Transverse colon (tissue), 4 donors: Measurements from ENCODE around the gene DNAJC6. TPM values are rescaled to one million over a fixed set of nuclear protein-coding genes. Genes with fewer than 3 reads are reported as not detected.

Source experiments
- DNase-seq: peaks from one replicate; pipeline ENCODE4 v3.0.0-alpha.2; 2019
- H3K27ac ChIP-seq, 4 donors: fragments of 200-600 bp; sonication (generic); 2 replicates each; pipeline ENCODE4 v1.5.1; 2016 to 2018; ENCODE audit warnings: inconsistent platforms in 4 of 4
- H3K27me3 ChIP-seq: fragments of 200-600 bp; sonication (generic); 2 replicates; pipeline ENCODE4 v1.5.1; 2017; ENCODE audit warnings: inconsistent platforms
- H3K36me3 ChIP-seq, 4 donors: fragments of 200-600 bp; sonication (generic); 2 replicates each; pipeline ENCODE4 v1.5.1; 2017 to 2019; ENCODE audit warnings: inconsistent platforms in 4 of 4
- H3K4me1 ChIP-seq, 4 donors: fragments of 200-600 bp; sonication (generic); 2 replicates each; pipeline ENCODE4 v1.5.1; 2017 to 2020; ENCODE audit warnings: inconsistent platforms in 4 of 4
- H3K4me3 ChIP-seq, 4 donors: fragments of 200-600 bp; sonication (generic); 1 replicate in 1 of 4; 2 replicates in 3 of 4; pipeline versions ENCODE4 v1.5.1 to v1.6.1; 2017 to 2019; ENCODE audit warnings: inconsistent platforms in 4 of 4
- H3K9me3 ChIP-seq, 2 donors: fragments of 200-600 bp; sonication (generic); 2 replicates each; pipeline ENCODE4 v1.5.1; 2017 to 2019; ENCODE audit warnings: inconsistent platforms in 2 of 2
- CTCF ChIP-seq, 5 experiments: fragments of 200-600 bp in 3 of 5; fragments of 450-650 bp in 2 of 5; sonication (generic) in 3 of 5; IDR thresholded peaks; 1 replicate in 2 of 5; 2 replicates in 3 of 5; pipeline ENCODE4 v1.5.1; 2016 to 2017; ENCODE audit warnings: antibody characterized with exemption in 5 of 5, inconsistent platforms in 3 of 5, mild to moderate bottlenecking in 2 of 5, moderate library complexity in 1 of 5
- EP300 ChIP-seq: sonication (generic); formaldehyde crosslinking; IDR thresholded peaks from one replicate; pipeline ENCODE4 v1.6.1; 2017; ENCODE audit warnings: antibody characterized with exemption, low read depth
- POLR2A ChIP-seq: fragments of 450-650 bp; IDR thresholded peaks from one replicate; pipeline ENCODE4 v1.6.1; 2016; ENCODE audit warnings: antibody characterized with exemption, mild to moderate bottlenecking, moderate library complexity
- POLR2AphosphoS5 ChIP-seq, 3 donors: sonication (generic); formaldehyde crosslinking; IDR thresholded peaks; one replicate each; pipeline ENCODE4 v1.6.1; 2016; ENCODE audit warnings: antibody characterized with exemption in 3 of 3
- WGBS, 2 donors: methylation state at CpG; one replicate each; pipeline ENCODE4 v1.1.5; 2018; ENCODE audit warnings: low coverage in 1 of 2; 5-methylcytosine and 5-hydroxymethylcytosine counted together
- in situ Hi-C, 4 donors: fragments of 200-750 bp; cut with MboI; loops; one replicate each; pipeline versions ENCODE4 v1.15.0 to v1.15.1; 2017; ENCODE audit warnings: low sequenced_read_pairs in 3 of 4, low pct_ligation_motif_present in 1 of 4, low pct_unique_long_range_greater_than_20kb in 1 of 4
- intact Hi-C: fragments of 100-400 bp; cut with DNase I; formaldehyde crosslinking; loops from one replicate; pipeline ENCODE4 v1.15.1; 2023; ENCODE audit warnings: low total_unique reads
- total RNA-seq, 4 donors: library from RNA; depleted of rRNA; stranded (reverse); fragments of >200 nt; gene quantifications; one replicate each; pipeline ENCODE4 v1.1.0, GENCODE V29; 2016

DNAJC6 gene
- total RNA-seq, 4 donors from 2014 or later: 0.40 to 2.7 (median 1.7) TPM

DNA sequence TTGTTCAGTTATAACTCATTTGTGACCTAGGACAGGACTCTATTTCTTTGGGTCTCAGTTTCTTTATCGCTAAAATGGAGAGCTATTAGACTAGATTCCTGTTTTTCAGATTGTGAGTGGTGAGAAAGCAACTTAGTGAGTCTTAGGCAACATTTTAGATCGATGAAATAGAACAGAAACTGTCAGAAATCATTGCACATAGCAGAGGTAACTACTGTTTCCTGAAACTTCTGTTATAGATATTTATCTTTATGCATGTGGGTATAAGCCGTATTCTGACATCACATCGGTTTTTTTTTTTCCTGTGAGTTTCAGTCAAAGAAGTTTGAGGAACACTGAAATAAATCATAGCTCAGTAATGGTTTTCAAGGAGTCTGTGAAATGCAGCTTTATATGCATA lies 42.1 kb upstream of the DNAJC6 start:
- no peaks in the 10 kb centered on the region for H3K9me3 ChIP-seq
- H3K4me1 ChIP-seq: peaks cover 0 to 17% (median 12%) of the 10 kb centered on the region in 4 donors
- H3K36me3 ChIP-seq: no peaks in the 10 kb centered on the region
- 67 to 79% methylated on average over 4 of the region's 4 CpGs for WGBS, 2 donors
- no peak for DNase-seq
- H3K4me3 ChIP-seq: no peak overlapping the region
- TF ChIP-seq POLR2A: no peak
- no peak for TF ChIP-seq EP300
- no peak for TF ChIP-seq POLR2AphosphoS5 (IDR thresholded peaks at IDR 0.05)
- no peak for TF ChIP-seq CTCF (IDR thresholded peaks at IDR 0.05)
- in situ Hi-C loops: loop anchor here in 1 of 4 donors (25.0 kb wide), 1 partner anchor 970 kb away; no protein-coding TSS in a partner anchor
- intact Hi-C loops: no loop called here
- peaks cover 33% of the 10 kb centered on the region for H3K27me3 ChIP-seq
- H3K27ac ChIP-seq: no peak overlapping the region

GRCh38 chr1:65267683-65268082 lies 41.7 kb upstream of the DNAJC6 start:
- Histone ChIP-seq H3K27ac (no peak overlapping the region), H3K27me3 (peaks cover 33% of the 10 kb centered on the region), H3K4me1 (peaks cover 0 to 17% (median 12%) of the 10 kb centered on the region in 4 donors), H3K4me3 (no peak overlapping the region), H3K36me3 (no peaks in the 10 kb centered on the region), H3K9me3 (no peaks in the 10 kb centered on the region)
- intact Hi-C loops (no loop called here), in situ Hi-C loops (loop anchor here in 1 of 4 donors (25.0 kb wide), 1 partner anchor 970 kb away; no protein-coding TSS in a partner anchor)
- no peak for DNase-seq
- no peak for TF ChIP-seq EP300
- no peak for TF ChIP-seq POLR2AphosphoS5 (IDR thresholded peaks at IDR 0.05)
- no peak for TF ChIP-seq CTCF (IDR thresholded peaks at IDR 0.05)
- TF ChIP-seq POLR2A: no peak
- 55 to 67% methylated on average over 1 of the region's 1 CpG for WGBS, 2 donors

DNA sequence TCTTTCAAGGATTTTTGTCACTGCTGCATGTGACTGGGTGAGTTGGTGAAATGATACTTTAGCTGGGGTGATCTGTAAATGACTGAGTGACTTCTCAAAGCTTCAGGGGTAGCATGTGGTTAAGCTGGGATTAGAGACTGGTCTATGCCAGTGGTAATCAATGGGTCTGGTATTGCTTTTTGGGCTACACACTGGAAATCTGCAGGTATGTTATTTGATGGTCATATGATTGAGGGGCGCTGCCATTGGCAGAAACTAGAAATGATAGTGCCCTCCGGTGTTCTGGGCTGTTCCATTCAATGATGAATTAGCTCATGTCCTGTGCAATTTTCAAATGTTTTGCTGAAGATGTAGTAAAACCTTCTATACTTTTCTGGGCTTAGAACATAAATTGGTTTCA lies 39.7 kb upstream of the DNAJC6 start:
- intact Hi-C loops: no loop called here

More for the DNA sequence above, 39.7 kb upstream of the DNAJC6 start:
- no peak for DNase-seq
- H3K27ac ChIP-seq: no peak overlapping the region
- H3K4me1 ChIP-seq: peaks cover 0 to 16% (median 12%) of the 10 kb centered on the region in 4 donors
- no peak for TF ChIP-seq POLR2A
- TF ChIP-seq CTCF (IDR thresholded peaks at IDR 0.05): no peak
- TF ChIP-seq EP300: no peak
- TF ChIP-seq POLR2AphosphoS5 (IDR thresholded peaks at IDR 0.05): no peak
- H3K9me3 ChIP-seq: no peaks in the 10 kb centered on the region
- H3K36me3 ChIP-seq: no peaks in the 10 kb centered on the region
- in situ Hi-C loops: loop anchor here in 1 of 4 donors (25.0 kb wide), 1 partner anchor 968 kb away; no protein-coding TSS in a partner anchor
- 77 to 93% methylated on average over 2 of the region's 2 CpGs for WGBS, 2 donors
- no peak overlapping the region for H3K4me3 ChIP-seq
- H3K27me3 ChIP-seq: peaks cover 27% of the 10 kb centered on the region
